AG09319 (cell line): ENCODE measurements around the gene DPY19L3.
A peak's percentile ranks its signal among the peaks of the same experiment; 100 is the strongest.

Experiments used
- DNase-seq: peaks from one replicate; pipeline ENCODE4 v3.0.0-alpha.2; 2010; ENCODE audit warnings: low read depth; ENCODE audit errors: extremely low read depth
- CTCF ChIP-seq: IDR thresholded peaks from 2 replicates; pipeline ENCODE4 v1.5.1; 2011; ENCODE audit warnings: low read depth, mild to moderate bottlenecking, inconsistent platforms, low read length, moderate library complexity

DPY19L3 gene

GRCh38 chr19:32401992-32402391, 3.6 kb upstream of the DPY19L3 start:
- TF ChIP-seq CTCF = no peak
- no peak for DNase-seq

- TF ChIP-seq CTCF = no peak
- DNase-seq = no peak
These were observed 2.1 kb upstream of the DPY19L3 start for GRCh38 chr19:32403291-32403995.

GRCh38 chr19:32404213-32404932, 1.2 kb upstream of the DPY19L3 start:
- TF ChIP-seq CTCF = no peak
- DNase-seq = no peak

- DNase-seq = peak; percentile 11
These were observed 588 bp upstream of the DPY19L3 start for GRCh38 chr19:32404933-32405430.

GRCh38 chr19:32406161-32407003, 812 bp downstream of the DPY19L3 start:
- DNase-seq = no peak

More at GRCh38 chr19:32404933-32405430, 588 bp upstream of the DPY19L3 start:
- TF ChIP-seq CTCF = no peak

More at GRCh38 chr19:32406161-32407003, 812 bp downstream of the DPY19L3 start:
- TF ChIP-seq CTCF = no peak
